NCI-H2107 treated with DMSO at 0.1 percent for 48 hours (cell line): ENCODE measurements around the gene PLCB1.
"Not testable (repeated sequence)": the region's sequence is repeated elsewhere in the genome, so short reads cannot be mapped to it uniquely, and the experiment has no call there.

ENCODE experiments used
- DNase-seq: peaks from one replicate; lab custom pipeline; 2025; ENCODE audit not compliant: unreplicated experiment; lab: John Stamatoyannopoulos, UW

Gene PLCB1

DNA sequence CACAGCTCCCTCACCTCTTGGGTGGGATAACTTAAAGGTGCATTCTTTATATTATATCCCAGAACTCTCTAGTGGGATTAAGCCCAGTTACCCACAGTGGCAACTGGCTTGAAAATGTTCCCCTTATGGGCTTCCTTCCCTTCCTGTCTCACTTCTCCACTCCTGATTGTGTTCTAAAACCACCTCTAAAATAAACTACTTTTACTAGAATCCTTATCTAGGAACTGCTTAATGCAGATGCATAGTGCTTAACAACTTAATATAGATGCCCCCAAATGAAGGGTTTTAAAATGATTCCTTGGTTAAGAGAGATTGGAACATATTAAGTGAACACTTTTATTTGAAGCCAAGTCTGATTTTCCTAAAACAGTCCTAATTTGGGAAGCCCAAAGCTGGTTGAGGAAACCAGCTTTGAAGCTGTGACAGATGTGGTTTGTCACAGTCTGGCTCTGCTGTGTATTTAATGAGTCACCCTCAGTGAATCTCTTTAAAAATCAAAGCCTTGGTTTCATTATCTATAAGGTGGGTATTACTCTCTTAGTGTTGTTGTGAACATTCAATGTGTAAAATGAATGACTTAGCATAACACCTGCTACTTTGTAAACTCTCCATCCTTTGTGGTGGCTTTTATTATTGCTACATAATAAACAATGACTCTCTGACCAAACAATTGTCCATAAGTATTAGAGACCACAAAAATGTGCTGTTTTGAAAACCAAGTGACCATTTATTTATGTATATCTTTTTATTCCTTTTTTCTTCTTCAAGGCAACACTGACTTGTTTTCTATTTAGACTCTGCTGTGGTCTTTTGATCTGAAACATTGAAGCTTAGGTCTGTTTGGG lies 24.4 kb downstream of the PLCB1 start:
- no peak for DNase-seq

DNA sequence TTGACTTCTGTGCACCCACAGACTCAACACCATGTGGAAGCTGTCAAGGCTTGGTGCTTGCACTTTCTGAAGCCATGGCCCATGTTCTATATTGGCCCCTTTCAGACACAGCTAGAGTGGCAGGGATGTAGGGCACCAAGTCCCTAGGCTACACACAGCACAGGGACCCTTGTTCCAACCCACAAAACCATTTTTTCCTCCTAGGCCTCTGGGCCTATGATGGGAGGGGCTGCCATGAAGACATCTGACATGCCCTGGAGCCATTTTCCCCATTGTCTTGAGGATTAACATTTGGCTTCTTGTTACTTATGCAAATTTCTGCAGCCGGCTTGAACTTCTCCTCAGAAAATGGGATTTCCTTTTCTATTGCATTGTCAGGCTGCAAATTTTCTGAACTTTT lies 27.2 kb downstream of the PLCB1 start:
- not testable (repeated sequence) for DNase-seq

DNA sequence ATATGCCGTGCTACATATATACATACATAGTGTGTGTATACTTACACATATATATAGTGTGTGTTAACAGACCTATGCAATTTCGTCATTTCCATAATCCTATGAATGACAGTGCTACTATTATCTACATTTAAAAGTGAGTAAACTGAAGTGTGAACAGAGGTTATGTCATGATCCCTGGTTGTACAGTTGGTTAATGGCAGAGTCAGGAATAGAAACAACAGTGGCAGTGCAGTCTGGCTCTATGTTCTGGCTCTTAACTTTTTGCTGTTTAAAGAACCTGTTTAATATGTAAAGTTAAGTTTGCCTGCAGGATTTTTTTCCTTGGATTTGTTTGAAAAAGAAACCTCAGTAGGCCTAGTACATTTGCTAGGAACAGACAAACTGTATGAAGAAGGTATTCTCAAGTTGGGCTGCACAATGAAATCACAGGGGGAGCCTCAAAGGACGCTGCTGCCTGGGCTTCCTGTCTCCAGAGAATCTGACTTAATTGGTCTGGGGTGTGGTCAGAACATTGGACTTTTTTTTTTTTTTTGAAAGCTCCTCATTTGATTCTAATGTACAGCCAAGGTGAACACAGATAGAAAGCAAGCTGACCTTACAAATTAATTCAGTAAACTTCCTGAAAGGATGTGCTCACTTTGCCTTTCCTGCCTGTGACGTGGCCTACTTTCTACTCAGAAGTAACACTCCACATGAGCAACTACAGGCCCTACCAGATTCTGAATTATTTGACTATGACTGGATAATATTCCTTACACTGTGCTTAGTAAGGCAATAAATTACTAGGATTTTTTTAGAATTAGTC lies 29.4 kb downstream of the PLCB1 start:
- DNase-seq, result no peak

DNA sequence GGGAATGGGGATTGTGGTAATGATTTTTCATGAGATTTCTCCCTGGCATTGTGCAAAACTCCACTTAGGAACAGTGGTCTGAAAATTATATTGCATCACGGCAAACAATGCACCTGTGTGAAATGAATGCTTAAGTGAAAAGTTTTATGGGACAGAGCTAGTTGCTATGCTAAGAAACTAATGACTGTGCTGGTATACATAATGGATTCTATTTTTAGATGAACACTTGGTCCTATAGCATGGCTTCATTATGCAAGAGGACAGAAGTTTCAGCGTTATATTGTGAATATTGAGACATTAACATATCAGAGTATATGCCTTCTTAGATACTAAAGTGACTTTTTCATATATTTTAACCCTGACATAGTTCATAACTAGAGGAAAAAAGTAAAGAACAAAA lies 30.5 kb downstream of the PLCB1 start:
- no peak for DNase-seq

DNA sequence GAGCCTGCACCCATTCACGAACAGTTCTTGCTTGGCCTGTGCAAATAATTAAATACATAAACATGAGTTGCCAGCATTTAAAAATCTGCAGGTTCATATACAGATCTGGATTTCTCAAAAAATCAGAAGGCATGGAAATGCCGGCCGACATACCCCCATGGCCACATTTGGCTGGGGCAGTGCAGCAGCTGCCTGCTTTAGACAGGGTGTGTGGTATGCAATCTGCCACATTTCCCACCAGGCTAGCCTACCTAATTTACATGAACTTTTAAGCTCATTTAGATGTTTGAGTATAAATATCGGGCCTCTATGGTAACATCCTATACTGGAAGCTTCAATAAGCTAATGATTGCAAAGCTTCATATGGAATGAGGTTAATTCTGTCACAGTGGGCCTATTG lies 31.5 kb downstream of the PLCB1 start:
- no peak for DNase-seq

DNA sequence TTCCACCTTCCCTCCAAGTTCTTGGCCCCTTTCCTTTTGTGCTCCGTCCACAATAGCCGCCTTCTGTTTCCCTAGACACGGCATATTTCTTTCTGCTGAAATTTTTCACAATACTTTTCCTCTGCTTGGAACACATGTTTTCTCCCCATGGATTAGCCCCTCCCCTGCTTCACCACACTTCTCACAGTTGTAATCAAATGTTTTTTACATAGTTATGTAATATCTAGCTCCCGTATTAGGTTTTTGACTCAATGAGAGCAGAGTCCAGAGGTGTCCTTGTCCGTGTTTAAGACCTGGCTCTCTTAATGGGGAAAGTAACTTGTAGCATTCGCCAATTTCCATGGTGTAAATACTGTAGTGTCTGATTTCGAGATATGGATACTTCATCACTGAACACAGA lies 34.7 kb downstream of the PLCB1 start:
- DNase-seq, result no peak

DNA sequence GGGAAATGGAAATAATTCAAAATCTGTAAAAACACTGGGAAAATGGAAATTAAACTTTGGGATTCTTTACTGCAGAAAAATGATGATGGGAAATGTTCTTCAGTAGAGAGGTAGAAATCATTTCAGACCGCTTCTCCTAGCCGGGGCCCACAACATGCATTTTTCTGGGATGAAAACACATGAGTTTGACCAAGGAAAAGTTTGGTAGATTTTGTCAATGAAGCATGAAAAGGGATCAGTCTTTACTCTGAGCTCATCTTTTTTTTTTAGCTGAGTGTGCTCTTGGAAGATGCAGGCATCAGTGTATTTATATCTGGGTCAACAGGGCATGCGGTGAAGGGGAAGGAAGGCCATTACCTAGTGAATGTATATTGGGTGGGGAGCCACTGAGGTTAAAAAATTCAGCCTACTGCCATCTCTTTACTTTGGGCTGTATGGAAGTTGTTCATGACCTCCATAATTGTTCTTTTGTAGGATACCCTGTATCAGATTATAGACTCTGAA lies 36.8 kb downstream of the PLCB1 start:
- no peak for DNase-seq

DNA sequence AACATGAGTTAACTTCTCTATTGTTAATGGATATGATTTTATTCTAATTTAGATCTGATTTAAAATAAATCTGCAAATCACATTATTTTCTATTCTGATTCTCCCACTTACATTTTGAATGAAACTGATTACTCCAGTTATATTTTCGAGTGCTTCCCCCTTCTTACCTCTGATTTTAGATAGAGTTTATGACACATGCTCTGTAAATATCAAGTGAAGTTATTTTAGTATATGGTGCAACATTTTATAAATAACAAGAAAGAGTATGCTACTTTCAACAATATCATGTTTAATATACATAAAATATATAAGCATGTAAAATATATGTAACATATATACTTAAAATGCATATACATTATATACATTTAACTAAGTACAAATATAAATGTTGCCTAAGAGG lies 38.9 kb downstream of the PLCB1 start:
- DNase-seq, result no peak

DNA sequence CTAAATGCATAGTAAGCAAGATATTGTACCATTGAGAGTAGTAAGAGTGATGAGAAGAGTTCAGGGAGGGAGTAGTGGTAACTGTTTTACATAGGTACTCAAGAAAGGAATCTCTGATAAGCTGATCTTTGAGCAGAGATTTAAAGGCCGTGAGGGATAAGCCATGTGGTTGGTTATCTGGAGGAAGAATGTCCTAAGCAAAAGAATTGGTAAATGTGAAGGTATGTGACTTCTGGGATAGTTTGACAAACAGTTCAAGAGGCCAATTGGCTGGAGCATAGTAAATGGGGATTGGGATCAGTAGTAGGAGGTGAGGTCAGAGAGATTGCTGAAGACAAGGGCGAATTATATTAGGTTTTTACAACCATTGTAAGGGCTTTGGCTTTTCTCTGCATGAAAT lies 40.1 kb downstream of the PLCB1 start:
- DNase-seq, result no peak

DNA sequence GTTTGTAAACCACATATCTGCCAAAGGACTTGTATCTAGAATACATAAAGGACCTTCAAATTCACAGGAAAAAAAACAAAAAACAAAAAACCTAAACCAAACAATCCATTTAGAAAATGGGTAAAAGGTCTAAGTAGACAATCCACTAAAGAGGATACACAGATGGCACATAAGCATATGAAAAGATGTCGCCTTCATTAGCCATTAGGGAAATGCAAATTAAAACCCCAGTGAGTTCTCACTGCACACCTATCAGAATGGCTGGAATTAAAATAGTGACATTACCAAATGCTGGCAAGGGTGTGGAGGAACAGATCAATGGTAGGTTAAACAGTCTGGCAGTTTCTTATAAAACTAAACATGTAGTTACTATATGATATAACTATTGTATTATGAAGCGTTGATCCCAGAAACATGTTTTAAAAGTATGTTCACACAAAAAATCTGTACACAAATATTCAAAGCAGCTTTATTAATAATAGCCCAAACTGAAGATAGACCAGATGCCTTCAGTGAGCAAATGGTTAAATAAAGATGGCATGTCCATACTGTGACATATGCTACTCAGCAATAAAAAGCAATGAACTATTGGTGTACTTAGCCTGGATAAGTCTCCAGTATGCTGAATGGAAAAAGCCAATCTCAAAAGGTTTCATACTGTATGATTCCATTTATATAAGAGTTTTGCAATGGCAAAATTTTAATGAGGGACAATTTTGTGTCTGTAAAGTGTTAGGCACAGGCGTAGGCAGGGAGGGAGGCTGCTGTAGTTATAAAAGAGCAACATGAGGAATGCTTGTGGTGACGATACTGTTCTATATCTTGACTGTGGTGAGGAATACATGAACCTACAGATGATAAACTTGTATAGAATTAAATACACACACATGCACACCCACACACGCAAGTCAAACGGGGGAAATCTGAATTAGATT lies 43.9 kb downstream of the PLCB1 start:
- no peak for DNase-seq

DNA sequence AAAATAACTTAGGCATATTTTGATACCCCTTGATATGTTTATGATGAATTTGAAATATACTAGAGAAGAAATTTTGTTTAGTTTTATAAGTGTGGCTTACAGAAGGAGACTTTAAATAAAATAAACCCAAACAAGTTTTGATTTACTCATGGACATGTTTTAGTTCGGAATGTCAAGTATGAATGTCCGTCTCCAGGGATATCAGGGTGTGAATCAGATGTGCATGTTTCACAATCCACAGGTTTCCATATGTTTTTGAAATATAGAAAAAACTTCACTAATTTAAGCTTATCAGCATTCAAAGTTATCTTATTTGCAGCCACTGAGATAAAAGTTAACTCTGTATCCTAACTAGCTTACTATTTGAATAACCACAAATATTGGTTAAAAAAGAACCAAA lies 51.5 kb downstream of the PLCB1 start:
- DNase-seq, result no peak

DNA sequence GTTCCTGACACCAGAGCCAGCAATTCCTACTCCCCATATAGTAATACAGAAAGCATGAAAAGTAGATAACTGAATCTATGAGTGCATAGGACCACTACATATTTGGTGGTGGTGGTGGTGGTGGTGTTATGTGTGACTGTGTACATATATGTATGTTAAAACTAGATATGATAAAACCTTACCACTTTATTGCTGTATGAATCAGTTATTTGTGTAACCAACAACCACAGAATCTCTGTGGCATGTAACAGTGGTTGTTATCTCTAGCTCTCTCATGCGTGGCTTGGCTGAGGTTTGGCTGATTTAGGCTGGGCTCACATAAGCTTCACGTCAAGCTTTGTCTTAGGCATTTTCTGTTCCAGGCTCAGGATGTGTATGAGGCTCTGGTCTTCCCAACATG lies 55.7 kb downstream of the PLCB1 start:
- no peak for DNase-seq

DNA sequence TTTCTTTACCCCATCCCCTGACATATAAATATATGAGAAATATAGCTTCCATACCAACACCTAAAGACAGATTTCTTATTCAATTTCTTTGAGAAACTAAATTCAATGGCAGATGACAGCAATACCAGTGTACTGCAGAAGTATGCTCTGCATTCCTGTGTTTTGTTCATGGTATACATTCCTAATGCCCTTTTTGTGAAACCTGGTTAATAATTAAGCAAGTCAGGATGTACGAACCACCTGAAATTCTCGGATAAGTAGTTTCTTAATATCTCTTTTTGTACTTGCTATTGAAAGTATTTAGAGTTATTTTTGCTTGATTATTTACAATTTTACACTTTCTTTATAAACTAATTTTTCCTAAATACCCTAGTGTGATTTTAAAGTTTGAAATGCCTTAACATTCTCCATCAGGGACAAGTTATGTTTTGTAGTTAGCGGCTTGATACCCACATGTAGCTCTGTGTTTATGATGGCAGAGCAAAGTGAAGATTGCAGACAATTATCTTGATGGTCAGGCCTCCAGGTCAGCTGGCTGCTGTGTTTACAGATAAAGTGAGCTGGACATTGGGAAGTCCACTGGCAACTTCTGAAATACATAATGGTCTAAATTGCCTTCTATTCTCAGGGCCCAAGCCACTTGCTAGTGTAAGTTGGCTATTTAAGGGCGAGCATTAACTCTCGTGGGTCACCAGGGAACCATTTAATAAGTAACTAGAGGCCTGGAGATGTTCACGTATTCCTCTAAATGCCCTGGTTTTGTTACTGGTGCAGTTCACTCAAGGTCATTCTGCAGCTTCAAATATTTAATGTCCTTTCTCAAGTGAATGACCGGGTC lies 58.2 kb downstream of the PLCB1 start:
- DNase-seq, result no peak

DNA sequence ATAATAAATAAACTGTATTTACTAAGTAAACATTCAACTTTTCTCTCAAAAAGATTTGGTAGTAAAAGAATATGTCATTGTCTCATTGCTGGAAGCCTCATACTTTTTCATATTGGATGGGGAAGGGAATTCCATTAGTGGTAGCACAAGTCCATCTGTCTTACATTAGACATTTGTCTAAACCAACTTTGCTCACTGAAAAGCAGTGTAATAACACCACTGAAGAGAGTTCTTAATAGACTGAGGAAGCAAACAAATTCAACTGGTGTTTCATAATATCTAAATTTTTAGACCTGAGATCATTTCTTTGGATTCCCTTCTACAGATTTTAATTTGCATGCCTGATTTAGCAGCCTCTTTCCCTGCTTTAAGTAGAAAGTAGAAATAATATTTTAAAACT lies 62.7 kb downstream of the PLCB1 start:
- DNase-seq, result no peak

DNA sequence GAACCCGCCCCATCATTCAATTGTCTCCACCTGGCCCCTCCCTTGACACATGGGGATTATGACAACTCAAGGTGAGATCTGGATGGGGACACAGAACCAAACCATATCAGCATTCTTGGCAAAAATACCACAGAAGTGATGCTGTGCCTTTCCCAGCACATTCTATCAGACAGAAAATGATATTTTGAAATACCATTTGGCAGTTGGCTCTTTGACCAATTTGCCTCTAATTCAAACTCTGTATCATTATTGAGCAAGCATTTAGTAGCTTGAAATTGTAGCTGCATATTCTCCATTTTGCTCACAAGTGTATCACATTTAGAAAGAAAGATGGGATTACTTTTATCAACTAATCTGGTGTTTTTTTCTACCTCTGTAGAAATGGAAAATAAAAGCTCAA lies 64.0 kb downstream of the PLCB1 start:
- no peak for DNase-seq

DNA sequence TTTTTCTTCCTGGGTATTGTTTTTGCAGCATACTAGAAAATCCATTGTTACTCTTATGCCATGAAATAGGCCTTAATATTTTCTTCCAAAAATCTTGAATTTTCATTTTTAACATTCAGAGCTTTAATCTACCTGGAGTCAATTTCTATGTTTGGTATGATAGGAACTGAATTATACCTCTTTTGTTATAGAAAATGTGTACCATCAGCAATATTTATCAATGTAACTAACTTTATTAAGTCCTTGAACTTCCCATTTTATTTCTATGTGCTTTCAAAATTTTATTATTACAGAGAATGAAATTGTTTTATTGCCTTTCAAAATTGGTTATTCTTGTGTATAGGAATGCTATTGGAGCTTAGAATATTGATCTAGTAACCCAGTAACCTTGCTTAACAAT lies 68.2 kb downstream of the PLCB1 start:
- no peak for DNase-seq

DNA sequence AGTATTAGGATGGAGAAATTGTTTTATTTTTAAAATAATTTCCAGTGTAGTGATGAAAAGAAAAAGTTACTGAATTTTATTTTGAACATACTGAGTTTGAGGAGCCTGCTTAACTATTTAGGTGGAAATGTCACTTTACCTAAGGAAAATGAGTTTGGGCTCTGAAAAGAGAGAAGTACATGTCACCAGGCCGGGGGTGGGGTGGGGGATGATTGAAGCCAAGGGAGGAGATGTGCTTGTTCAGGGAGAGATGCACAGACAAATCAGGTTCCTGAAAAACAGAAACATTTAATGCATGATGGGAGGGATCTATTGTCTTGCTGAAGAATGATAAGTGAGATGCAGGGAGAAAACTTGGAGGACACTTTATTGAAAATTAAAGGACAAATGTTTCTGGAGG lies 71.3 kb downstream of the PLCB1 start:
- no peak for DNase-seq

DNA sequence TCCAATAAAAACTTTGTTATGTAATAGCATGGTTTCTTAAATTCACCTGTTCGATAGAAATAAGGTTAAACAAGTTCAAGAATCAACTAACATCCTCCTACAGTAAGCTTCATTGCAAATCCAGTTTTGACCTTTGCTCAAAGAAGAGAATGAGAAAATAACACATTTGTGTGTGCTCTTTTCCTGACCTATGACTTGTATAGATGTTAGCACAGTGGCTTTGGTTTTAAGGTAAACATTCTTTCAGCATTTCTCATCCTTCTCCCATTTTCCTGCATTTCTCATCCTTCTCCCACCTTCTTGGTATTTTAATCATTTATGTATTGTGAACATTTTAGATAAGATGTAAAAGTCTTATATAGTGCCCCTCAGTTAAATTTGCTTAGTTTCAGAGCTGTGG lies 73.9 kb downstream of the PLCB1 start:
- no peak for DNase-seq

DNA sequence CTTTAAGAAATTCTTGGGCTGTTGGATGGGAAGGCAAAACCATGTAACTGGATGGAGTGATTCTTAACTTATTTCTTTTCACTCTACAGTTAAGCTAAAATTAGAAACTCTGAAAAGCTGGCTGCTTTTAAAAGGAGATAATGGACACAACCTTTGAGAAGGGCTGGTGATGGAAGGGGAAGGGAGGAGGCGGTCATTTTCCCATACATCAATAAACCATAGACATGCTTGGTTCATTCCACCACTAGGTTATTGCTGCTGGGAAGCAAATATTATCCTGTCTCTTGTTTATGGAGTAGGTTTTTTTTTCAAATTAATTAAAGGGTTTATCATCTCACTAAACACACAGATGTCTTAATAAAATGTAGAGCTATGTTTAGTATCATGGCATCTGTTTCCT lies 76.2 kb downstream of the PLCB1 start:
- no peak for DNase-seq

DNA sequence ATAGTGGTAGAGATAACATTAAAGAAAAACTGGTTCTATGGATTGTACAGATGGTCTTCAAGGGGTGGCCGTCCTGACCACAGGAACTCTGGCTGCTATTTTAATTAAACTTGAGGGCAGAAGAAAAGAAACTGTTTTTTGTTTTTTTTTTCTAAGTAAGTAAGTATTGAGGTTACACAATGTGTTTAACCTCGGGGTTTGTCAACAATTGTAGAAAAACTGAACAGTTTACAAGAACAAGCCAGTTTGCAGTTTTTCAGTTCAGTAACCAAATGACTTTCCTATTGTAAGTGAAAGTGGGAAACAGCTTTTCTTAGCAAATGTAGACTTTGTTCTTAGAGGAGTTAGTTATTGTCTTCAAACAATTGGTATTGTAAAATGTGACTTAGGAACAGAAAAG lies 77.0 kb downstream of the PLCB1 start:
- no peak for DNase-seq
